GM12873 (cell line): ENCODE results near the gene SCGB3A1.

ENCODE experiments used
- TF ChIP-seq, protein P1 (sequence below): IDR thresholded peaks from 2 replicates; pipeline ENCODE4 v1.5.1; 2012; ENCODE audit warnings: low read depth, mild to moderate bottlenecking, moderate library complexity, low read length, control low read depth; ENCODE audit not compliant: insufficient read depth; ENCODE audit errors: missing control alignments

The SCGB3A1 gene

GRCh38 chr5:180548563-180548962 is 42.7 kb downstream of the SCGB3A1 start:
- TF ChIP-seq, protein P1, sequence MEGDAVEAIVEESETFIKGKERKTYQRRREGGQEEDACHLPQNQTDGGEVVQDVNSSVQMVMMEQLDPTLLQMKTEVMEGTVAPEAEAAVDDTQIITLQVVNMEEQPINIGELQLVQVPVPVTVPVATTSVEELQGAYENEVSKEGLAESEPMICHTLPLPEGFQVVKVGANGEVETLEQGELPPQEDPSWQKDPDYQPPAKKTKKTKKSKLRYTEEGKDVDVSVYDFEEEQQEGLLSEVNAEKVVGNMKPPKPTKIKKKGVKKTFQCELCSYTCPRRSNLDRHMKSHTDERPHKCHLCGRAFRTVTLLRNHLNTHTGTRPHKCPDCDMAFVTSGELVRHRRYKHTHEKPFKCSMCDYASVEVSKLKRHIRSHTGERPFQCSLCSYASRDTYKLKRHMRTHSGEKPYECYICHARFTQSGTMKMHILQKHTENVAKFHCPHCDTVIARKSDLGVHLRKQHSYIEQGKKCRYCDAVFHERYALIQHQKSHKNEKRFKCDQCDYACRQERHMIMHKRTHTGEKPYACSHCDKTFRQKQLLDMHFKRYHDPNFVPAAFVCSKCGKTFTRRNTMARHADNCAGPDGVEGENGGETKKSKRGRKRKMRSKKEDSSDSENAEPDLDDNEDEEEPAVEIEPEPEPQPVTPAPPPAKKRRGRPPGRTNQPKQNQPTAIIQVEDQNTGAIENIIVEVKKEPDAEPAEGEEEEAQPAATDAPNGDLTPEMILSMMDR: no peak

- TF ChIP-seq, protein P1: no peak
Observed at GRCh38 chr5:180545248-180545647, 46.1 kb downstream of the SCGB3A1 start.

DNA sequence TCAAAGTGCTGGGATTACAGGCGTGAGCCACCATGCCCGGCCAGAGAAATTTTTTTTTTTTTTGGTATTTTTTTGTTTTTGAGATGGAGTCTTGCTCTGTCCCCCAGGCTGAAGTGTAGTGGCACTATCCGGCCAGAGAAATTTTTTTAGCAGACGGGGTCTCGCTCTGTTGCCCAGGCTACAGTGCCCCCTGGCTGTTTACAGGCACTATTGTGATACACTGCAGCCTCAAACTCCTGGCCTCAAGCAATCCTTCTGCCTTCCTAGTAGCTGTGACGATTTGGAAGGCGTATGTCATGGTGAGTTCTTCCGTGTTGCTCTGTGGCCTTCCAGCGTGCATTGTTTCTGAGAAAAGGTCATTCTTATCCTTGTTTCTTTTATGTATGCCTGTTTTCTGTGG is 49.6 kb downstream of the SCGB3A1 start:
- TF ChIP-seq, protein P1: no peak
